ENCODE results near the gene AGBL2.
"Not testable (repeated sequence)": the region's sequence is repeated elsewhere in the genome, so short reads cannot be mapped to it uniquely, and the experiment has no call there.

DNA sequence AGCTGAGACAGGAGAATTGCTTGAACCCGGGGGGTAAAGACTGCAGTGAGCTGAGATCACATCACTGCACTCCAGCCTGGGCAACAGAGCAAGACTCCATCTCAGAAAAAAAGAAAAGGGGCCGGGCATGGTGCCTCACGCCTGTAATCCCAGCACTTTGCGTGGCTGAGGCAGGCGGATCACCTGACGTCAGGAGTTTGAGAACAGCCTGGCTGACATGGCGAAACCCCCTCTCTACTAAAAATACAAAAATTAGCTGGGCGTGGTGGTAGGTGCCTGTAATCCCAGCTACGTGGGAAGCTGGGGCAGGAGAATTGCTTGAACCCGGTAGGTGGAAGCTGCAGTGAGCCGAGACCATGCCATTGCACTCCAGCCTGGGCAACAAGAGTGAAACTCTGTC is 78.8 kb downstream of the AGBL2 start:
- TF ChIP-seq, protein P1, sequence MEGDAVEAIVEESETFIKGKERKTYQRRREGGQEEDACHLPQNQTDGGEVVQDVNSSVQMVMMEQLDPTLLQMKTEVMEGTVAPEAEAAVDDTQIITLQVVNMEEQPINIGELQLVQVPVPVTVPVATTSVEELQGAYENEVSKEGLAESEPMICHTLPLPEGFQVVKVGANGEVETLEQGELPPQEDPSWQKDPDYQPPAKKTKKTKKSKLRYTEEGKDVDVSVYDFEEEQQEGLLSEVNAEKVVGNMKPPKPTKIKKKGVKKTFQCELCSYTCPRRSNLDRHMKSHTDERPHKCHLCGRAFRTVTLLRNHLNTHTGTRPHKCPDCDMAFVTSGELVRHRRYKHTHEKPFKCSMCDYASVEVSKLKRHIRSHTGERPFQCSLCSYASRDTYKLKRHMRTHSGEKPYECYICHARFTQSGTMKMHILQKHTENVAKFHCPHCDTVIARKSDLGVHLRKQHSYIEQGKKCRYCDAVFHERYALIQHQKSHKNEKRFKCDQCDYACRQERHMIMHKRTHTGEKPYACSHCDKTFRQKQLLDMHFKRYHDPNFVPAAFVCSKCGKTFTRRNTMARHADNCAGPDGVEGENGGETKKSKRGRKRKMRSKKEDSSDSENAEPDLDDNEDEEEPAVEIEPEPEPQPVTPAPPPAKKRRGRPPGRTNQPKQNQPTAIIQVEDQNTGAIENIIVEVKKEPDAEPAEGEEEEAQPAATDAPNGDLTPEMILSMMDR (conservative IDR thresholded peaks at IDR 0.05; ENCODE audit: low read length): not testable (repeated sequence)
- TF ChIP-seq EZH2phosphoT487 (IDR thresholded peaks at IDR 0.05; ENCODE audit: borderline replicate concordance): not testable (repeated sequence)
